ENCODE data around the gene IPO13.

IPO13 gene

GRCh38 chr1:43913666-43914360, 32.9 kb upstream of the IPO13 start:
- no peak overlapping the region for H3K27ac ChIP-seq

GRCh38 chr1:43914576-43915525, 31.9 kb upstream of the IPO13 start:
- no peak overlapping the region for H2AFZ ChIP-seq (ENCODE audit: low read depth)

More at GRCh38 chr1:43913666-43914360, 32.9 kb upstream of the IPO13 start:
- H4K20me1 ChIP-seq (ENCODE audit: insufficient read depth), result no peaks in the 10 kb centered on the region
- H2AFZ ChIP-seq (ENCODE audit: low read depth), result no peak overlapping the region
- no peak overlapping the region for H3K4me3 ChIP-seq (IDR thresholded peaks at IDR 0.05; ENCODE audit: insufficient read depth, low read depth, low read length)
- no peaks in the 10 kb centered on the region for H3K36me3 ChIP-seq (ENCODE audit: insufficient read depth)
- no peak overlapping the region for H3K9ac ChIP-seq
- no peak overlapping the region for H3K4me2 ChIP-seq
- H3K4me1 ChIP-seq (ENCODE audit: low read depth, poor library complexity, severe bottlenecking), result peaks cover 8% of the 10 kb centered on the region
- H3K79me2 ChIP-seq (ENCODE audit: insufficient read depth, low read depth), result no peaks in the 10 kb centered on the region
- no peak for TF ChIP-seq CTCF (conservative IDR thresholded peaks at IDR 0.05; ENCODE audit: low read depth, low read length)
- H3K27me3 ChIP-seq (ENCODE audit: insufficient read depth, low read depth), result no peaks in the 10 kb centered on the region

GRCh38 chr1:43919906-43920305, 26.8 kb upstream of the IPO13 start:
- Histone ChIP-seq H2AFZ (ENCODE audit: low read depth) (no peak overlapping the region), H4K20me1 (ENCODE audit: insufficient read depth) (no peaks in the 10 kb centered on the region), H3K4me3 (IDR thresholded peaks at IDR 0.05; ENCODE audit: insufficient read depth, low read depth, low read length) (no peak overlapping the region), H3K27me3 (ENCODE audit: insufficient read depth, low read depth) (no peaks in the 10 kb centered on the region), H3K27ac (no peak overlapping the region), H3K79me2 (ENCODE audit: insufficient read depth, low read depth) (no peaks in the 10 kb centered on the region), H3K36me3 (ENCODE audit: insufficient read depth) (no peaks in the 10 kb centered on the region), H3K9ac (no peak overlapping the region), H3K4me1 (ENCODE audit: low read depth, poor library complexity, severe bottlenecking) (no peaks in the 10 kb centered on the region), H3K4me2 (no peak overlapping the region)
- TF ChIP-seq CTCF (conservative IDR thresholded peaks at IDR 0.05; ENCODE audit: low read depth, low read length), result no peak

More at GRCh38 chr1:43914576-43915525, 31.9 kb upstream of the IPO13 start:
- no peak overlapping the region for H3K9ac ChIP-seq
- no peaks in the 10 kb centered on the region for H4K20me1 ChIP-seq (ENCODE audit: insufficient read depth)
- no peaks in the 10 kb centered on the region for H3K27me3 ChIP-seq (ENCODE audit: insufficient read depth, low read depth)
- no peak overlapping the region for H3K4me3 ChIP-seq (IDR thresholded peaks at IDR 0.05; ENCODE audit: insufficient read depth, low read depth, low read length)
- H3K79me2 ChIP-seq (ENCODE audit: insufficient read depth, low read depth), result no peaks in the 10 kb centered on the region
- no peaks in the 10 kb centered on the region for H3K36me3 ChIP-seq (ENCODE audit: insufficient read depth)
- no peak overlapping the region for H3K27ac ChIP-seq
- TF ChIP-seq CTCF (conservative IDR thresholded peaks at IDR 0.05; ENCODE audit: low read depth, low read length), result no peak
- H3K4me1 ChIP-seq (ENCODE audit: low read depth, poor library complexity, severe bottlenecking), result peaks cover 5% of the 10 kb centered on the region
- H3K4me2 ChIP-seq, result no peak overlapping the region

GRCh38 chr1:43921022-43921421, 25.7 kb upstream of the IPO13 start:
- no peak overlapping the region for H2AFZ ChIP-seq (ENCODE audit: low read depth)
- no peaks in the 10 kb centered on the region for H3K27me3 ChIP-seq (ENCODE audit: insufficient read depth, low read depth)
- no peaks in the 10 kb centered on the region for H3K79me2 ChIP-seq (ENCODE audit: insufficient read depth, low read depth)
- no peak overlapping the region for H3K4me3 ChIP-seq (IDR thresholded peaks at IDR 0.05; ENCODE audit: insufficient read depth, low read depth, low read length)
- no peak for TF ChIP-seq CTCF (conservative IDR thresholded peaks at IDR 0.05; ENCODE audit: low read depth, low read length)
- H4K20me1 ChIP-seq (ENCODE audit: insufficient read depth), result no peaks in the 10 kb centered on the region
- no peak overlapping the region for H3K4me2 ChIP-seq
- no peak overlapping the region for H3K27ac ChIP-seq
- no peak overlapping the region for H3K9ac ChIP-seq
- H3K36me3 ChIP-seq (ENCODE audit: insufficient read depth), result no peaks in the 10 kb centered on the region
- no peaks in the 10 kb centered on the region for H3K4me1 ChIP-seq (ENCODE audit: low read depth, poor library complexity, severe bottlenecking)

All from KMS-11 (cell line).